ENCODE measurements around the gene MTA3.

DNA sequence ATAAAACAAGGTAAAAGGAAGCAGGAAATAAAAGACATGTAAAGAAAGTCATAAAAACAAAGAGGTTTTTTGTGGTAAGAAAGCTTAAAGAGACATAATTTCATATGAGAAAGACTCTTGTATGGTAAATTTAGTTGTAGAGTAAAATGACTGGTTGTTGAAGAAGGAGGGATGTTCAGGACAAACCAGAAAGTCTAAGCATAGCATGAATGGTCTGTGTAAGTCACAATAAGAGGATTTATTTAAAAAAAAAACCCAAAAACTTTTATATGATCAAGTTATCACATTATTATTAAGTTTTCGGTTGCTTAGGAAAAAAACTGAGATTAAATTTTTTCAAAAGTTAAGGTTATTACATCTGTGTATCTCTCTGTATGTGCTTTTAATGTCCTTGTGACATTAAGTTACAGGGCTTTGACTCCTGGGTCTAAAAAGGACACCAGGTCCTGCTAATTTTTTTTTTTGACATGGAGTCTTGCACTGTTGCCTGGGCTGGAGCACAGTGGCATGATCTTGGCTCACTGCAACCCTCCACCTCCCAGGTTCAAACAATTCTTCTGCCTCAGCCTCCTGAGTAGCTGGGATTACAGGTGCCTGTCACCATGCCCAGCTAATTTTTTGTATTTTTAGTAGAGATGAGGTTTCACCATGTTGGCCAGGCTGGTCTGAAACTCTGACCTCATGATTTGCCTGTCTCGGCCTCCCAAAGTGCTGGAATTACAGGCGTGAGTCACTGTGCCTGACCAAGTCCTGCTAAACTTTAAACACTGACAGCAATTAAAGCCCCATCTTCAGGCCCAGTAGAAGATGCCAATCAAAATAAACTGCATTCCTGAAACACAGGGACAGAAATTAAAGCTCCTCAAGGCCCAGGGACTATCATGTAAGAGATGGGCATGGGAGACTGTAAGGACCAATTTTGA lies 209.7 kb downstream of the MTA3 start:
- TF ChIP-seq, protein P1, sequence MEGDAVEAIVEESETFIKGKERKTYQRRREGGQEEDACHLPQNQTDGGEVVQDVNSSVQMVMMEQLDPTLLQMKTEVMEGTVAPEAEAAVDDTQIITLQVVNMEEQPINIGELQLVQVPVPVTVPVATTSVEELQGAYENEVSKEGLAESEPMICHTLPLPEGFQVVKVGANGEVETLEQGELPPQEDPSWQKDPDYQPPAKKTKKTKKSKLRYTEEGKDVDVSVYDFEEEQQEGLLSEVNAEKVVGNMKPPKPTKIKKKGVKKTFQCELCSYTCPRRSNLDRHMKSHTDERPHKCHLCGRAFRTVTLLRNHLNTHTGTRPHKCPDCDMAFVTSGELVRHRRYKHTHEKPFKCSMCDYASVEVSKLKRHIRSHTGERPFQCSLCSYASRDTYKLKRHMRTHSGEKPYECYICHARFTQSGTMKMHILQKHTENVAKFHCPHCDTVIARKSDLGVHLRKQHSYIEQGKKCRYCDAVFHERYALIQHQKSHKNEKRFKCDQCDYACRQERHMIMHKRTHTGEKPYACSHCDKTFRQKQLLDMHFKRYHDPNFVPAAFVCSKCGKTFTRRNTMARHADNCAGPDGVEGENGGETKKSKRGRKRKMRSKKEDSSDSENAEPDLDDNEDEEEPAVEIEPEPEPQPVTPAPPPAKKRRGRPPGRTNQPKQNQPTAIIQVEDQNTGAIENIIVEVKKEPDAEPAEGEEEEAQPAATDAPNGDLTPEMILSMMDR (IDR thresholded peaks at IDR 0.05), result no peak
- no peak for TF ChIP-seq POLR2A (IDR thresholded peaks at IDR 0.05)
- TF ChIP-seq POLR2AphosphoS5 (IDR thresholded peaks at IDR 0.05), result no peak

Measured in breast epithelium (tissue), 3 donors.